ENCODE results near the gene MTAP. TPM values are rescaled to one million over a fixed set of nuclear protein-coding genes. Genes with fewer than 3 reads are reported as not detected.
A peak's percentile ranks its signal among the peaks of the same experiment; 100 is the strongest.

Gene MTAP
- total RNA-seq = 10 to 100 TPM; 26.0 to 56.3 (median 44.9) TPM
- polyA plus RNA-seq = 10 to 100 TPM; 11.9 to 12.9 (median 12.6) TPM
- long read RNA-seq, donor 1, full-length matches to known transcripts = 13 of 13 reads
- long read RNA-seq, donor 1, partial matches to known transcripts = 0 of 13 reads
- long read RNA-seq, donor 1, other reads (novel, unspliced or antisense) = 0 of 13 reads
- long read RNA-seq, donor 2, full-length matches to known transcripts = 2 of 2 reads
- long read RNA-seq, donor 2, partial matches to known transcripts = 0 of 2 reads
- long read RNA-seq, donor 2, other reads (novel, unspliced or antisense) = 0 of 2 reads

GRCh38 chr9:21802418-21803000 lies at the start of gene MTAP:
MTAP (plus strand) TSS chr9:21802636; CDS start chr9:21802749, 113 bp downstream.
- H3K27ac ChIP-seq = peak within 1 kb of the TSS; percentile 64 to 91 (median 88)
- TF ChIP-seq CTCF (IDR thresholded peaks at IDR 0.05 in 8 of 11, conservative IDR thresholded peaks at IDR 0.05 in 3 of 11) (no peak), POLR2A (IDR thresholded peaks at IDR 0.05) (peak in 2 of 3 donors; percentile 48 to 81), POLR2AphosphoS5 (IDR thresholded peaks at IDR 0.05) (peak; percentile 92 to 97 (median 92))
- H3K36me3 ChIP-seq = peaks cover 0 to 19% (median 0%) of the 10 kb centered on the region in 6 donors
- WGBS, 5 donors = 0 to 1% (median 0%) methylated on average over 19 to 48 of the region's 48 CpGs
- no peaks in the 10 kb centered on the region for H3K9me3 ChIP-seq
- H3K4me3 ChIP-seq = peak within 1 kb of the TSS; percentile 77 to 97 (median 93)
- DNase-seq = peak; percentile 94
- peaks cover 18 to 56% (median 41%) of the 10 kb centered on the region in 6 donors for H3K4me1 ChIP-seq
- intact Hi-C loops (cut with DNase I; ENCODE audit: low total_unique reads) = no loop called here
- H3K27me3 ChIP-seq (replicated peaks in 1 of 7) = peaks cover 0 to 8% (median 0%) of the 10 kb centered on the region in 7 donors

- 86 to 98% (median 88%) methylated on average over 1 of the region's 1 CpG for WGBS, 5 donors
- H3K27me3 ChIP-seq (replicated peaks in 1 of 7) = peaks cover 0 to 8% (median 0%) of the 10 kb centered on the region in 7 donors
- TF ChIP-seq POLR2A (IDR thresholded peaks at IDR 0.05) (no peak), POLR2AphosphoS5 (IDR thresholded peaks at IDR 0.05) (no peak), CTCF (IDR thresholded peaks at IDR 0.05 in 8 of 11, conservative IDR thresholded peaks at IDR 0.05 in 3 of 11) (no peak)
Observed at GRCh38 chr9:21753523-21753922, 48.9 kb upstream of the MTAP start.

GRCh38 chr9:21754741-21755140 lies 47.7 kb upstream of the MTAP start:
- Histone ChIP-seq H3K36me3 (no peaks in the 10 kb centered on the region), H3K27ac (no peak overlapping the region), H3K4me1 (no peaks in the 10 kb centered on the region), H3K27me3 (replicated peaks in 1 of 7) (peaks cover 0 to 8% (median 0%) of the 10 kb centered on the region in 7 donors), H3K4me3 (no peak overlapping the region), H3K9me3 (no peaks in the 10 kb centered on the region)
- 69 to 89% (median 79%) methylated on average over 2 of the region's 2 CpGs for WGBS, 5 donors
- DNase-seq = no peak
- intact Hi-C loops (cut with DNase I; ENCODE audit: low total_unique reads) = no loop called here
- no peak for TF ChIP-seq CTCF (IDR thresholded peaks at IDR 0.05 in 8 of 11, conservative IDR thresholded peaks at IDR 0.05 in 3 of 11)
- no peak for TF ChIP-seq POLR2A (IDR thresholded peaks at IDR 0.05)
- TF ChIP-seq POLR2AphosphoS5 (IDR thresholded peaks at IDR 0.05) = no peak

More at GRCh38 chr9:21753523-21753922, 48.9 kb upstream of the MTAP start:
- H3K27ac ChIP-seq = no peak overlapping the region
- no peak overlapping the region for H3K4me3 ChIP-seq
- intact Hi-C loops (cut with DNase I; ENCODE audit: low total_unique reads) = no loop called here
- H3K4me1 ChIP-seq = no peaks in the 10 kb centered on the region
- no peak for DNase-seq
- no peaks in the 10 kb centered on the region for H3K36me3 ChIP-seq
- H3K9me3 ChIP-seq = no peaks in the 10 kb centered on the region

- intact Hi-C loops (cut with DNase I; ENCODE audit: low total_unique reads) = no loop called here
- TF ChIP-seq POLR2AphosphoS5 (IDR thresholded peaks at IDR 0.05) (no peak), CTCF (IDR thresholded peaks at IDR 0.05 in 8 of 11, conservative IDR thresholded peaks at IDR 0.05 in 3 of 11) (no peak), POLR2A (IDR thresholded peaks at IDR 0.05) (no peak)
- H3K27ac ChIP-seq = no peak overlapping the region
- no peaks in the 10 kb centered on the region for H3K4me1 ChIP-seq
- peaks cover 0 to 13% (median 0%) of the 10 kb centered on the region in 7 donors for H3K27me3 ChIP-seq (replicated peaks in 1 of 7)
- no peak overlapping the region for H3K4me3 ChIP-seq
- H3K9me3 ChIP-seq = no peaks in the 10 kb centered on the region
- WGBS, 5 donors = 75 to 97% (median 82%) methylated on average over 1 of the region's 1 CpG
- no peak for DNase-seq
- no peaks in the 10 kb centered on the region for H3K36me3 ChIP-seq
Observed at GRCh38 chr9:21758540-21758939, 43.9 kb upstream of the MTAP start.
